NOMO-1 (cell line): ENCODE results near the gene SPINK8.
"Not testable (repeated sequence)": the region's sequence is repeated elsewhere in the genome, so short reads cannot be mapped to it uniquely, and the experiment has no call there.

ENCODE experiments used
- DNase-seq, 2 experiments: peaks; one replicate each; lab custom pipeline; 2025; ENCODE audit not compliant: unreplicated experiment in 2 of 2; lab: John Stamatoyannopoulos, UW

The SPINK8 gene

GRCh38 chr3:48331706-48332435 is 1.6 kb downstream of the SPINK8 start:
- not testable (repeated sequence) for DNase-seq

DNA sequence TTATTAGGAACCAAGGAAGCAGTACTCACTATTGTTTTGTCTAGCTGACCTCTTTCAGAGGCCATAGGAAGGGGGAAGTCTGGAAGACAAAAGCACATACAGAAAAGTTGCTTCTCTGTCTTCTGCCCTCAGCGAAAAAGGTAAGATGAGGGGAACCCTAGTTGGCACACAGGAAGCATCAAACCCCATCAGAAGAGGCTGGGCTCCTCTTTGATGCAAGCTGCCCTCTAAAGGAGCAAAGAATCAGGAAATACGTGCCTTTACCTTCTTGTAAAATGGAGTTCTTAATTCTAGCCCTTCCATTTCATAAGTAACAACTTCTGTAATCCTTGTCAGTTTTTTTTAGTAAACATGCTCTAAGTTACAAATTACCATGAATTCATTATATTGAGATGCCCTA is 12.5 kb downstream of the SPINK8 start:
- DNase-seq, result no peak

- no peak for DNase-seq
Observed at GRCh38 chr3:48318713-48319468, 14.6 kb downstream of the SPINK8 start.

DNA sequence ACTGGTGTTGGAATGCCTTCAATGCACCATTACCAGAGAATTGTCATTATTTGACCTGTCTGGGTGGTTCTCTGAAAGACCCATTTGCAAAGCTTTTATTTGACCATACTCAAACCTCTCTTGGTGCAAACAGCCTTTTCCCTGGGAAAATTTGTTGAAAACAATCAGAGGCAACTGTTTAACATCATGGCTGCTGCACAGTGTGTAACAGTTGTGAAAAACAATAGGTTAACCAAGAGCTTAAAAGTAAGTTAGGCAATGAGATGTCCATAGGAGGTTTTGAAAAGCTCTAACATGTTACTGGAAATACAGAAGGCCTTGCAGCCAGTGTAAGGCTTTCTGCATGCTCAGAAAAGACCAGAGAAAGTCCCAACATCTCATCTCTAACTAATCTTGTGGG is 18.9 kb downstream of the SPINK8 start:
- DNase-seq, result no peak

- peak in 1 of 2 experiments; percentile 64 for DNase-seq
Observed at GRCh38 chr3:48306860-48307530, 26.5 kb downstream of the SPINK8 start.

- no peak for DNase-seq
Observed at GRCh38 chr3:48306290-48306689, 27.2 kb downstream of the SPINK8 start.

- no peak for DNase-seq
Observed at GRCh38 chr3:48305396-48305795, 28.1 kb downstream of the SPINK8 start.

DNA sequence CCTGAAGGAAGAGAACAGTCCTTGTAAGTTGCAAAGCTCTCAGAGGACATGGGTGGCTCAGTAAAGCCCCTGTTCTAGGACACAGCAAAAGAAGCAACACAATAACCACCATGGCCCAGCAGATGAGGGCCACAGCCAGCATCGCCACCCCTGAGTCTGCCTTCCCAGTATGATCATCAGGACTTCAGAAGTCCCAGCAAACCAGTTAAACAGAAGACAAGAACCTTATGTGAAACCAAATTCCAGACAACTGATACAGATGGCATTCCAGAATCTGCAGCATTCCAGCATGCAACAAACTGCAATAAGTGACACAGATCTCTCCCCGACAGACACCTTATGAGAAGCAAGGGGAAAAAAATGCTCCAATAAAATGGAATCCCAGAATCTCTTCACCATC is 30.4 kb downstream of the SPINK8 start:
- no peak for DNase-seq

GRCh38 chr3:48301800-48302166 is 31.7 kb downstream of the SPINK8 start:
- no peak for DNase-seq

GRCh38 chr3:48301020-48301799 is 32.3 kb downstream of the SPINK8 start, which contains the start of gene NME6:
TSS of gene NME6 (minus strand) at chr3:48301367.
- peak; percentile 86 to 96 for DNase-seq

GRCh38 chr3:48299746-48300712 is 33.4 kb downstream of the SPINK8 start:
- DNase-seq, result peak; percentile 55 to 60

GRCh38 chr3:48297111-48297810 is 36.2 kb downstream of the SPINK8 start:
- DNase-seq, result no peak

DNA sequence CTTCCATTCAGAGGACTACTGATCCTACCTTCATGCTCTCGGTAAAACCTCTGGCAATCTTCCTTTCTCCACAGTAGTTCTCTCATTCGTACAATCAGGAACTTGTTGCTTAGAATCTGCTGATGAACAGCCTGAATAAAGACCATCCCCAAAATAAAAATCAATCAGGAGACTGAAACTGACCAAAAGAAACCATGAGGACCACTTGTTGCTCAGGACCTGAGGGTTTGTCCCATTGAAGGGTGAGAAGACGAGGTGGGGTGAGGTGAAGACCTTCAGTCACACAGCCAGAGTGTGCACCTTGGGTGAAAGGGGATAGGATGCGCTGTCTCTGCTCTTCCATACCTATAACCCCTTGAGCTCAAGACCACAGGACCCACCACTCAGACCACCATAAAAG is 36.8 kb downstream of the SPINK8 start:
- no peak for DNase-seq

GRCh38 chr3:48294611-48295263 is 38.7 kb downstream of the SPINK8 start:
- no peak for DNase-seq

DNA sequence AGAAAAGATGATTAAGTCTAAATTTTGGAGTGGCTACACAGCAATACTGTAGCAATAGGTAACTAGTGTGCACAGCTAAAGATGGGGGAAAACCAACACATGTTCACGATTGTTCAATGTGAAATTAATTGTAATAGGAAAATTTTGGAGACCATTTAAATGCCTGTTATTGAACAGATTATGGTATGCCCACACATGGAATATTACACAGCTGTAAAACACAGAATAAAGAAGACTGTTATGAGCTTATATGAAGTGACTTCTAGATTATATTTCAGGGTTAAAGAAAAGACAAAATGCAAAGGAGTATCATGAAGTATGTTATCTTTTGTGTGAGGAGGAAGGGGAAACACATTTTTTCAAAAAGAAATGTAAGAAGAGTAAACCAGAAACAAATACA is 43.8 kb downstream of the SPINK8 start:
- no peak for DNase-seq

- no peak for DNase-seq
Observed at GRCh38 chr3:48287034-48287433, 46.4 kb downstream of the SPINK8 start.

GRCh38 chr3:48286308-48286707 is 47.2 kb downstream of the SPINK8 start:
- DNase-seq, result no peak

DNA sequence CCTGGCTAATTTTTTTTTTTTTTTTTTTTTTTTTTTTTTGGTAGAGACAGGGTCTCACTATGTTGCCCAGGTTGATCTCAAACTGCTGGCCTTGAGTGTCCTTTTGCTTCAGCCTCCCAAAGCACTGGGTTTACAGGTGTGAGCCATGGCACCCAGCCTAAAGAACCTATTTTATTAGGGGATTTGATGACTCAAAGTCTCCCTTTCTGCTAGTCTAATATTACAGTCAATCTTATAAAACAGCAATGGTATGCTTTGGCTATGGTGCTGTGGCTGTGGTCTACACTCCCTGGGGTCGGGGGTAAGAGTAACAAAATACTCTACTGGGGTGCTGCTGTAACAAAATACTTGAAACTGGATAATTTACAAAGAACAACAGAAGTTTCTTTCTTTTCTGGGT is 47.8 kb downstream of the SPINK8 start:
- DNase-seq, result no peak

- no peak for DNase-seq
Observed at GRCh38 chr3:48285132-48285531, 48.3 kb downstream of the SPINK8 start.
